Esophagus squamous epithelium (tissue), 4 donors: ENCODE measurements around the gene TP53AIP1.

ENCODE experiments used
- POLR2A ChIP-seq, 4 donors: fragments of 450-650 bp; IDR thresholded peaks; one replicate each; pipeline ENCODE4 v1.6.1; 2017; ENCODE audit warnings: antibody characterized with exemption in 4 of 4, mild to moderate bottlenecking in 4 of 4, moderate library complexity in 3 of 4
- TF ChIP-seq, protein P1 (sequence below), 6 experiments: fragments of 450-650 bp in 4 of 6; fragments of 200-600 bp in 2 of 6; sonication (generic) in 2 of 6; IDR thresholded peaks; one replicate each; pipeline ENCODE4 v1.5.1; 2016 to 2019; ENCODE audit warnings: antibody characterized with exemption in 6 of 6, mild to moderate bottlenecking in 4 of 6, moderate library complexity in 4 of 6

GRCh38 chr11:128886406-128887124 is 56.1 kb downstream of the TP53AIP1 start:
- TF ChIP-seq, protein P1, sequence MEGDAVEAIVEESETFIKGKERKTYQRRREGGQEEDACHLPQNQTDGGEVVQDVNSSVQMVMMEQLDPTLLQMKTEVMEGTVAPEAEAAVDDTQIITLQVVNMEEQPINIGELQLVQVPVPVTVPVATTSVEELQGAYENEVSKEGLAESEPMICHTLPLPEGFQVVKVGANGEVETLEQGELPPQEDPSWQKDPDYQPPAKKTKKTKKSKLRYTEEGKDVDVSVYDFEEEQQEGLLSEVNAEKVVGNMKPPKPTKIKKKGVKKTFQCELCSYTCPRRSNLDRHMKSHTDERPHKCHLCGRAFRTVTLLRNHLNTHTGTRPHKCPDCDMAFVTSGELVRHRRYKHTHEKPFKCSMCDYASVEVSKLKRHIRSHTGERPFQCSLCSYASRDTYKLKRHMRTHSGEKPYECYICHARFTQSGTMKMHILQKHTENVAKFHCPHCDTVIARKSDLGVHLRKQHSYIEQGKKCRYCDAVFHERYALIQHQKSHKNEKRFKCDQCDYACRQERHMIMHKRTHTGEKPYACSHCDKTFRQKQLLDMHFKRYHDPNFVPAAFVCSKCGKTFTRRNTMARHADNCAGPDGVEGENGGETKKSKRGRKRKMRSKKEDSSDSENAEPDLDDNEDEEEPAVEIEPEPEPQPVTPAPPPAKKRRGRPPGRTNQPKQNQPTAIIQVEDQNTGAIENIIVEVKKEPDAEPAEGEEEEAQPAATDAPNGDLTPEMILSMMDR (IDR thresholded peaks at IDR 0.05): peak in 1 of 6 experiments; percentile 26
- TF ChIP-seq POLR2A (IDR thresholded peaks at IDR 0.05): no peak
